DND-41 (cell line): ENCODE data around the gene LTO1.

ENCODE experiments used
- CTCF ChIP-seq: IDR thresholded peaks from 2 replicates; pipeline ENCODE4 v1.5.1; 2012; ENCODE audit warnings: borderline replicate concordance, low read length, moderate library complexity, mild to moderate bottlenecking; ENCODE audit not compliant: poor library complexity, severe bottlenecking; ENCODE audit errors: extremely low read depth
- EZH2 ChIP-seq: IDR thresholded peaks from 3 replicates; pipeline ENCODE4 v1.6.1; 2012; ENCODE audit warnings: borderline replicate concordance, low read depth, mild to moderate bottlenecking, moderate library complexity, low read length, inconsistent platforms; ENCODE audit not compliant: severe bottlenecking

- TF ChIP-seq CTCF, result no peak
- TF ChIP-seq EZH2, result no peak
These were observed 36.9 kb downstream of the LTO1 start for GRCh38 chr11:69637941-69638871.
